ENCODE data around the gene TTC9. TPM values are rescaled to one million over a fixed set of nuclear protein-coding genes. Genes with fewer than 3 reads are reported as not detected.
A peak's percentile ranks its signal among the peaks of the same experiment; 100 is the strongest.

The TTC9 gene
- total RNA-seq, 4 donors from 2014 or later: 22.5 to 50.6 (median 32.5) TPM

DNA sequence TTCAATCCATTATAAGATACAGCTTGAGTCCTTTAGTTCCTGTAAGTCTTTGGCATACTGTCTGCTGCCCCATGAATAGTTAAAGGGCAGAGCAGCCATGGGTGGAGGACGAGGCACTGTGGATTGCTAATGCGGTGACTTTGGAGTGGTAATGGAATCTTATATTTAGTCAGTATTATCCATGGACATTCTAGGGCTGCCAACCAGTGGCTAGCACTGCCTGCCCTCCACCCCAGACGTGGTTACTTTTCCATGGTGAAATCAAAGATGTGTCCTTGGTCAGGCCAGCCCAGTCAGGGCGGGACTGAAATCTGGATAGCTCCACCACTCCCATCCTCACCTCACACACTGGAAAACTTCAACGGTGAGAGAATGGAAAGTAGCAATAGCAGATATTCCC is 2.3 kb downstream of the TTC9 start:
- H3K27me3 ChIP-seq: peaks cover 0 to 45% (median 0%) of the 10 kb centered on the region in 4 donors
- peak overlapping the region; percentile 59 to 80 (median 76) for H3K4me3 ChIP-seq
- no peaks in the 10 kb centered on the region for H3K36me3 ChIP-seq
- TF ChIP-seq, protein P1, sequence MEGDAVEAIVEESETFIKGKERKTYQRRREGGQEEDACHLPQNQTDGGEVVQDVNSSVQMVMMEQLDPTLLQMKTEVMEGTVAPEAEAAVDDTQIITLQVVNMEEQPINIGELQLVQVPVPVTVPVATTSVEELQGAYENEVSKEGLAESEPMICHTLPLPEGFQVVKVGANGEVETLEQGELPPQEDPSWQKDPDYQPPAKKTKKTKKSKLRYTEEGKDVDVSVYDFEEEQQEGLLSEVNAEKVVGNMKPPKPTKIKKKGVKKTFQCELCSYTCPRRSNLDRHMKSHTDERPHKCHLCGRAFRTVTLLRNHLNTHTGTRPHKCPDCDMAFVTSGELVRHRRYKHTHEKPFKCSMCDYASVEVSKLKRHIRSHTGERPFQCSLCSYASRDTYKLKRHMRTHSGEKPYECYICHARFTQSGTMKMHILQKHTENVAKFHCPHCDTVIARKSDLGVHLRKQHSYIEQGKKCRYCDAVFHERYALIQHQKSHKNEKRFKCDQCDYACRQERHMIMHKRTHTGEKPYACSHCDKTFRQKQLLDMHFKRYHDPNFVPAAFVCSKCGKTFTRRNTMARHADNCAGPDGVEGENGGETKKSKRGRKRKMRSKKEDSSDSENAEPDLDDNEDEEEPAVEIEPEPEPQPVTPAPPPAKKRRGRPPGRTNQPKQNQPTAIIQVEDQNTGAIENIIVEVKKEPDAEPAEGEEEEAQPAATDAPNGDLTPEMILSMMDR (IDR thresholded peaks at IDR 0.05): no peak
- TF ChIP-seq POLR2A (IDR thresholded peaks at IDR 0.05): no peak
- DNase-seq: no peak
- H3K27ac ChIP-seq: peak overlapping the region; percentile 37 to 88 (median 85)
- no peaks in the 10 kb centered on the region for H3K9me3 ChIP-seq
- intact Hi-C loops (cut with DNase I): no loop called here
- peaks cover 0 to 50% (median 8%) of the 10 kb centered on the region in 3 donors for H3K4me1 ChIP-seq
- 67 to 71% methylated on average over 5 of the region's 5 CpGs for WGBS, 2 donors

- no peak overlapping the region for H3K27ac ChIP-seq
- 82 to 94% methylated on average over 6 of the region's 6 CpGs for WGBS, 2 donors
- intact Hi-C loops (cut with DNase I): no loop called here
These were observed 4.2 kb downstream of the TTC9 start for GRCh38 chr14:70645892-70646291.

GRCh38 chr14:70646705-70647104 is 5.0 kb downstream of the TTC9 start:
- peaks cover 0 to 6% (median 0%) of the 10 kb centered on the region in 3 donors for H3K36me3 ChIP-seq
- intact Hi-C loops (cut with DNase I): no loop called here
- no peak overlapping the region for H3K4me3 ChIP-seq
- DNase-seq: no peak
- H3K27ac ChIP-seq: no peak overlapping the region
- H3K9me3 ChIP-seq: no peaks in the 10 kb centered on the region
- 54 to 58% methylated on average over 2 of the region's 2 CpGs for WGBS, 2 donors
- no peak for TF ChIP-seq POLR2A (IDR thresholded peaks at IDR 0.05)
- TF ChIP-seq, protein P1 (IDR thresholded peaks at IDR 0.05): no peak
- H3K4me1 ChIP-seq: peaks cover 0 to 45% (median 4%) of the 10 kb centered on the region in 3 donors
- peaks cover 0 to 19% (median 0%) of the 10 kb centered on the region in 4 donors for H3K27me3 ChIP-seq

More at GRCh38 chr14:70645892-70646291, 4.2 kb downstream of the TTC9 start:
- Histone ChIP-seq H3K4me1 (peaks cover 0 to 50% (median 6%) of the 10 kb centered on the region in 3 donors), H3K36me3 (peaks cover 0 to 6% (median 0%) of the 10 kb centered on the region in 3 donors), H3K9me3 (no peaks in the 10 kb centered on the region), H3K4me3 (peak overlapping the region in 1 of 4 donors; percentile 7), H3K27me3 (peaks cover 0 to 25% (median 0%) of the 10 kb centered on the region in 4 donors)
- DNase-seq: no peak
- TF ChIP-seq POLR2A (IDR thresholded peaks at IDR 0.05): no peak
- TF ChIP-seq, protein P1 (IDR thresholded peaks at IDR 0.05): no peak

DNA sequence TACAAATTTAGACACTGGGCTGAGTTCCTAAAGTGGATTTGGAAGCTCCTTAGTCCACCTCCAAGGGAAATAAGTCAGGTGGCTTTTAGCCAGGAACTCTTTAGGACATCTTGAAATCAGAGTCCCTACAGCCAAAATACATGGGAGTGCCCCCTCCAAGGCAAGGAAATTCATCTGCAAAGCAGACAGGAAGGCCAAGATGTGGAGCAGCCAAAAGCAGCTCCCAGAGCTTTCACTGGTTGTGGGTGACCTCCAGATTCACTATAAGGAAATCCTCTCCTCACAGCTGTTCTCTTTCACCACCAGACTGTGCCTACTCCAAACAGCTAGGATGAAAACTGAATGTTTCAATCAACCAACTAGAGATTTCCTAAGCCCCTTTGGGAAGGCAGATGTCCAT is 6.6 kb downstream of the TTC9 start:
- Histone ChIP-seq H3K9me3 (no peaks in the 10 kb centered on the region), H3K4me3 (no peak overlapping the region), H3K4me1 (peaks cover 0 to 32% (median 0%) of the 10 kb centered on the region in 3 donors), H3K36me3 (peaks cover 0 to 21% (median 0%) of the 10 kb centered on the region in 3 donors), H3K27me3 (peaks cover 0 to 2% (median 0%) of the 10 kb centered on the region in 4 donors), H3K27ac (no peak overlapping the region)
- intact Hi-C loops (cut with DNase I): no loop called here
- DNase-seq: no peak
- TF ChIP-seq POLR2A (IDR thresholded peaks at IDR 0.05): no peak
- TF ChIP-seq, protein P1 (IDR thresholded peaks at IDR 0.05): no peak

GRCh38 chr14:70649803-70650202 is 8.1 kb downstream of the TTC9 start:
- no peak for TF ChIP-seq POLR2A (IDR thresholded peaks at IDR 0.05)
- TF ChIP-seq, protein P1 (IDR thresholded peaks at IDR 0.05): no peak
- no peak overlapping the region for H3K27ac ChIP-seq
- intact Hi-C loops (cut with DNase I): no loop called here
- H3K4me3 ChIP-seq: no peak overlapping the region
- H3K9me3 ChIP-seq: no peaks in the 10 kb centered on the region
- H3K27me3 ChIP-seq: no peaks in the 10 kb centered on the region
- peaks cover 0 to 24% (median 0%) of the 10 kb centered on the region in 3 donors for H3K4me1 ChIP-seq
- H3K36me3 ChIP-seq: peaks cover 0 to 29% (median 0%) of the 10 kb centered on the region in 3 donors
- DNase-seq: no peak
- WGBS, 2 donors: 60 to 68% methylated on average over 4 of the region's 4 CpGs

Measured in esophagus squamous epithelium (tissue), 5 donors.